Prostate gland (tissue), 2 donors: ENCODE measurements around the gene DOCK2. TPM values are rescaled to one million over a fixed set of nuclear protein-coding genes. Genes with fewer than 3 reads are reported as not detected.

Experiments used
- DNase-seq: peaks from one replicate; pipeline ENCODE4 v3.0.0-alpha.2; 2019; ENCODE audit warnings: low spot score
- H3K27ac ChIP-seq, 2 donors: fragments of 200-600 bp; sonication (generic); 2 replicates each; pipeline ENCODE4 v1.5.1; 2017 to 2019
- H3K27me3 ChIP-seq: fragments of 200-600 bp; sonication (generic); replicated peaks from 2 replicates; pipeline ENCODE4 v1.5.1; 2019; ENCODE audit not compliant: insufficient read depth
- H3K36me3 ChIP-seq, 2 donors: fragments of 200-600 bp; sonication (generic); 1 replicate in 1 of 2; 2 replicates in 1 of 2; pipeline versions ENCODE4 v1.5.1 to v1.8.1; 2017 to 2019
- H3K4me1 ChIP-seq: fragments of 200-600 bp; sonication (generic); replicated peaks from 2 replicates; pipeline ENCODE4 v1.5.1; 2019
- H3K4me3 ChIP-seq, 2 donors: fragments of 200-600 bp; sonication (generic); 2 replicates each; pipeline ENCODE4 v1.5.1; 2017 to 2019
- H3K9me3 ChIP-seq: fragments of 200-600 bp; sonication (generic); 2 replicates; pipeline ENCODE4 v1.5.1; 2017
- CTCF ChIP-seq, 4 experiments: fragments of 200-600 bp in 2 of 4; fragments of 450-650 bp in 2 of 4; sonication (generic) in 2 of 4; IDR thresholded peaks; 1 replicate in 3 of 4; 2 replicates in 1 of 4; pipeline ENCODE4 v1.5.1; 2016 to 2019; ENCODE audit warnings: antibody characterized with exemption in 4 of 4, mild to moderate bottlenecking in 2 of 4, moderate library complexity in 2 of 4
- POLR2A ChIP-seq: fragments of 450-650 bp; IDR thresholded peaks from one replicate; pipeline ENCODE4 v1.6.1; 2016; ENCODE audit warnings: antibody characterized with exemption, mild to moderate bottlenecking
- POLR2AphosphoS5 ChIP-seq: sonication (generic); formaldehyde crosslinking; IDR thresholded peaks from one replicate; pipeline ENCODE4 v1.6.1; 2017; ENCODE audit warnings: antibody characterized with exemption
- WGBS: methylation state at CpG from one replicate; pipeline ENCODE4 v1.1.5; 2018; 5-methylcytosine and 5-hydroxymethylcytosine counted together
- intact Hi-C: fragments of 100-400 bp; cut with DNase I; formaldehyde crosslinking; loops from one replicate; pipeline ENCODE4 v1.14.2; 2022
- total RNA-seq, 2 donors: library from RNA; depleted of rRNA; stranded (reverse); fragments of >200 nt; gene quantifications; one replicate each; pipeline ENCODE4 v1.1.0, GENCODE V29; 2016

Gene DOCK2
- total RNA-seq, 2 donors from 2014 or later = 2.5 to 6.2 TPM

- H3K27ac ChIP-seq = no peak overlapping the region
- no peak overlapping the region for H3K4me3 ChIP-seq
- H3K9me3 ChIP-seq = no peaks in the 10 kb centered on the region
- H3K4me1 ChIP-seq = no peaks in the 10 kb centered on the region
- TF ChIP-seq POLR2A (no peak), POLR2AphosphoS5 (no peak), CTCF (IDR thresholded peaks at IDR 0.05) (no peak)
- H3K27me3 ChIP-seq = no peaks in the 10 kb centered on the region
- H3K36me3 ChIP-seq = no peaks in the 10 kb centered on the region
- intact Hi-C loops = no loop called here
- DNase-seq = no peak
- WGBS = 90% methylated on average over 8 of the region's 8 CpGs
Observed at GRCh38 chr5:170025853-170026252, 388.8 kb downstream of the DOCK2 start.

DNA sequence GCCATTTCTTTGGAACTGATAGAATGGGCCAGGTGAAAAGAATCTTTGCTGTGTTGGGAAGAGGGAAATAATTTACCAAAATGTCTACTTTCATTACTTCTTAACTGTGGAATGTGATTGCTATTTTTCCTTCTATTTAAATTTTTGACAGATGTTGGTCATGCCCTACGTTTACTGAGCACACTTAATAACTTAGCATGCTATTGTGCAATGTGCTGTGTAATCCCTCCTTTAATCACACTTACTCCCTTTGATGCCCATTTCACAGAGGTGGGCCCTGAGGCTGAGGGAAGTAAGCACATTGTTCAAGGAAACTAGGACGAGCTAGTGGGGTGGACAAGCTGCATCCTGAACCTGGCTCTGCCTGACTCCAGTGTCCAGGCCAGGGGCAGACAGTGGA lies 391.0 kb downstream of the DOCK2 start:
- Histone ChIP-seq H3K27me3 (no peaks in the 10 kb centered on the region), H3K4me1 (no peaks in the 10 kb centered on the region), H3K36me3 (no peaks in the 10 kb centered on the region), H3K4me3 (no peak overlapping the region), H3K9me3 (no peaks in the 10 kb centered on the region), H3K27ac (no peak overlapping the region)
- TF ChIP-seq POLR2AphosphoS5 (no peak), CTCF (IDR thresholded peaks at IDR 0.05) (no peak), POLR2A (no peak)
- WGBS = 73% methylated on average over 2 of the region's 2 CpGs
- intact Hi-C loops = no loop called here
- no peak for DNase-seq

GRCh38 chr5:170034231-170034630 lies 397.2 kb downstream of the DOCK2 start:
- no peak for DNase-seq
- H3K27me3 ChIP-seq = no peaks in the 10 kb centered on the region
- TF ChIP-seq CTCF (IDR thresholded peaks at IDR 0.05) (no peak), POLR2AphosphoS5 (no peak), POLR2A (no peak)
- intact Hi-C loops = no loop called here
- 82% methylated on average over 10 of the region's 10 CpGs for WGBS
- no peaks in the 10 kb centered on the region for H3K36me3 ChIP-seq
- no peak overlapping the region for H3K4me3 ChIP-seq
- no peak overlapping the region for H3K27ac ChIP-seq
- H3K9me3 ChIP-seq = no peaks in the 10 kb centered on the region
- H3K4me1 ChIP-seq = no peaks in the 10 kb centered on the region

DNA sequence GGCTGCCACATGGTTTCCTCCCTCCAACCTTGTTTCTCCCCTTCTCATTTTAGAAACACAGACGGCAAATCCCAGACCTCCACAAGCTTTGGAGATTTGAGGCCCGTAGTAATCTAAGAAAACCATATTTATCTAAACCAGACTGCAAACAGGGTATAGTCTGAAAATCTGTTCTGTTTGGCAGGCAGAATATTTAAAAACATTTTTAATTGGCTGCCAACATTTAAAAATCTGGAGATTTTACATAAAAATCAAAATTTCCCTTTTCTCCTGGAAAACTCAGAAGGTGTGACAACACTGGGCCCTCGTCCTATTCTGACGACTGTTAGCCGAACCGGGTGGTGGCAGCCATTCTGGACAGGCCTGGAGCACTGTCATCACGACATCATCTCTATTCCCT lies 401.2 kb downstream of the DOCK2 start:
- H3K27ac ChIP-seq = no peak overlapping the region
- H3K4me1 ChIP-seq = no peaks in the 10 kb centered on the region
- intact Hi-C loops = no loop called here
- 93% methylated on average over 7 of the region's 7 CpGs for WGBS
- DNase-seq = no peak
- H3K27me3 ChIP-seq = no peaks in the 10 kb centered on the region
- TF ChIP-seq POLR2A = no peak
- TF ChIP-seq CTCF (IDR thresholded peaks at IDR 0.05) = no peak
- TF ChIP-seq POLR2AphosphoS5 = no peak
- H3K4me3 ChIP-seq = no peak overlapping the region
- no peaks in the 10 kb centered on the region for H3K36me3 ChIP-seq
- no peaks in the 10 kb centered on the region for H3K9me3 ChIP-seq

- H3K4me3 ChIP-seq = no peak overlapping the region
Observed at GRCh38 chr5:170039830-170040229, 402.8 kb downstream of the DOCK2 start.

More at GRCh38 chr5:170039830-170040229, 402.8 kb downstream of the DOCK2 start:
- DNase-seq = no peak
- Histone ChIP-seq H3K27ac (no peak overlapping the region), H3K36me3 (no peaks in the 10 kb centered on the region), H3K4me1 (no peaks in the 10 kb centered on the region), H3K9me3 (no peaks in the 10 kb centered on the region), H3K27me3 (no peaks in the 10 kb centered on the region)
- TF ChIP-seq POLR2A (no peak), POLR2AphosphoS5 (no peak), CTCF (IDR thresholded peaks at IDR 0.05) (no peak)
- 71% methylated on average over 3 of the region's 3 CpGs for WGBS
- intact Hi-C loops = no loop called here
